Measurements from ENCODE around the gene MDM4. TPM values are rescaled to one million over a fixed set of nuclear protein-coding genes. Genes with fewer than 3 reads are reported as not detected.
"Not testable (repeated sequence)": the region's sequence is repeated elsewhere in the genome, so short reads cannot be mapped to it uniquely, and the experiment has no call there.

The MDM4 gene
- total and polyA plus RNA-seq, 7 experiments from 2014 or later, result 19.1 to 278 (median 232) TPM

GRCh38 chr1:204550926-204551325 is 34.7 kb downstream of the MDM4 start:
- no peaks in the 10 kb centered on the region for H3K9me3 Mint-ChIP-seq
- peaks cover 17 to 58% (median 29%) of the 10 kb centered on the region in 3 experiments for H3K36me3 ChIP-seq (ENCODE audit: control insufficient read depth in 2 of 3, insufficient read depth in 3 of 3, low read length in 3 of 3)

GRCh38 chr1:204556458-204557052 is 40.3 kb downstream of the MDM4 start:
- DNase-seq, result peak in 6 of 9 donors; percentile 43 to 69 (median 60)
- Mint-ChIP-seq H3K9me3 (no peaks in the 10 kb centered on the region), H3K36me3 (peaks cover 0 to 36% (median 23%) of the 10 kb centered on the region in 5 donors), H3K27ac (peak overlapping the region; percentile 73 to 96 (median 84)), H3K4me3 (peak overlapping the region; percentile 32 to 76 (median 58)), H3K4me1 (peaks cover 24 to 75% (median 55%) of the 10 kb centered on the region in 7 donors), H3K27me3 (no peaks in the 10 kb centered on the region)
- ChIA-PET CTCF (interaction anchor here (0.5 to 1.3 kb wide), 8 partner anchors 9 to 250 kb away, joined by 3 to 7 read pairs (median 4); no protein-coding TSS in a partner anchor), POLR2A (interaction anchor here (0.7 to 4.8 kb wide), 8 partner anchors 10 to 205 kb away, joined by 3 to 28 read pairs (median 5); partner anchors contain the start of gene MDM4)
- H3K36me3 ChIP-seq (ENCODE audit: control insufficient read depth in 2 of 3, insufficient read depth in 3 of 3, low read length in 3 of 3), result peaks cover 4 to 12% (median 10%) of the 10 kb centered on the region in 3 experiments
- H3K4me1 ChIP-seq (ENCODE audit: control insufficient read depth in 2 of 2, insufficient read depth in 2 of 2, low read length in 2 of 2), result peaks cover 0 to 22% of the 10 kb centered on the region in 2 donors
- no peaks in the 10 kb centered on the region for H3K9me3 ChIP-seq (ENCODE audit: control insufficient read depth in 2 of 3, low read length in 3 of 3)
- H3K4me3 ChIP-seq (ENCODE audit: low read length), result no peak overlapping the region
- peak overlapping the region; percentile 49 for H3K27ac ChIP-seq (ENCODE audit: low read depth, low read length)
- peak; percentile 75 for ATAC-seq
- intact Hi-C loops (cut with micrococcal nuclease), result loop anchor here in 1 of 2 donors (1.0 kb wide), 3 partner anchors 10 to 35 kb away; no protein-coding TSS in a partner anchor
- H3K27me3 ChIP-seq (ENCODE audit: control insufficient read depth in 2 of 2, insufficient read depth in 2 of 2, low read length in 2 of 2), result no peaks in the 10 kb centered on the region

More at GRCh38 chr1:204550926-204551325, 34.7 kb downstream of the MDM4 start:
- H3K4me1 Mint-ChIP-seq, result peaks cover 3 to 56% (median 37%) of the 10 kb centered on the region in 7 donors
- Histone ChIP-seq H3K27me3 (ENCODE audit: control insufficient read depth in 2 of 2, insufficient read depth in 2 of 2, low read length in 2 of 2) (no peaks in the 10 kb centered on the region), H3K9me3 (ENCODE audit: control insufficient read depth in 2 of 3, low read length in 3 of 3) (no peaks in the 10 kb centered on the region), H3K4me1 (ENCODE audit: control insufficient read depth in 2 of 2, insufficient read depth in 2 of 2, low read length in 2 of 2) (peaks cover 8 to 10% of the 10 kb centered on the region in 2 donors), H3K4me3 (ENCODE audit: low read length) (no peak overlapping the region), H3K27ac (ENCODE audit: low read depth, low read length) (no peak overlapping the region)
- POLR2A ChIA-PET, result interaction anchor here (0.6 to 0.8 kb wide), 2 partner anchors 34 to 1231 kb away, joined by 3 to 4 read pairs; no protein-coding TSS in a partner anchor
- no peak for ATAC-seq
- peaks cover 14 to 64% (median 41%) of the 10 kb centered on the region in 5 donors for H3K36me3 Mint-ChIP-seq
- H3K27ac Mint-ChIP-seq, result peak overlapping the region in 4 of 9 donors; percentile 18 to 73 (median 52)
- no peaks in the 10 kb centered on the region for H3K27me3 Mint-ChIP-seq
- intact Hi-C loops (cut with micrococcal nuclease), result no loop called here
- CTCF ChIA-PET, result interaction anchor here (1.3 kb wide), 2 partner anchors 15 to 213 kb away, joined by 3 to 6 read pairs; no protein-coding TSS in a partner anchor
- H3K4me3 Mint-ChIP-seq, result no peak overlapping the region
- no peak for DNase-seq

- no peaks in the 10 kb centered on the region for H3K9me3 ChIP-seq (ENCODE audit: control insufficient read depth in 2 of 3, low read length in 3 of 3)
- H3K27ac Mint-ChIP-seq, result peak overlapping the region in 2 of 9 donors; percentile 10 to 77
- peaks cover 0 to 16% (median 10%) of the 10 kb centered on the region in 3 experiments for H3K36me3 ChIP-seq (ENCODE audit: control insufficient read depth in 2 of 3, insufficient read depth in 3 of 3, low read length in 3 of 3)
- H3K4me1 Mint-ChIP-seq, result peaks cover 29 to 86% (median 61%) of the 10 kb centered on the region in 7 donors
- DNase-seq (no peak), ATAC-seq (no peak)
- ChIA-PET POLR2A (interaction anchor here (3.6 to 4.8 kb wide), 2 partner anchors 12 to 41 kb away, joined by 28 read pairs; partner anchors contain the start of gene MDM4), CTCF (interaction anchor here (0.6 to 1.2 kb wide), 3 partner anchors 29 to 205 kb away, joined by 3 to 6 read pairs (median 5); partner anchors contain the start of gene MDM4)
- H3K27me3 ChIP-seq (ENCODE audit: control insufficient read depth in 2 of 2, insufficient read depth in 2 of 2, low read length in 2 of 2), result no peaks in the 10 kb centered on the region
- peaks cover 0 to 31% (median 23%) of the 10 kb centered on the region in 5 donors for H3K36me3 Mint-ChIP-seq
- no peak overlapping the region for H3K4me3 ChIP-seq (ENCODE audit: low read length)
- intact Hi-C loops (cut with micrococcal nuclease), result no loop called here
- H3K4me3 Mint-ChIP-seq, result no peak overlapping the region
- H3K4me1 ChIP-seq (ENCODE audit: control insufficient read depth in 2 of 2, insufficient read depth in 2 of 2, low read length in 2 of 2), result peaks cover 0 to 33% of the 10 kb centered on the region in 2 donors
- H3K9me3 Mint-ChIP-seq, result no peaks in the 10 kb centered on the region
- no peaks in the 10 kb centered on the region for H3K27me3 Mint-ChIP-seq
- H3K27ac ChIP-seq (ENCODE audit: low read depth, low read length), result no peak overlapping the region
Observed at GRCh38 chr1:204558467-204558866, 42.3 kb downstream of the MDM4 start.

- Mint-ChIP-seq H3K4me1 (peaks cover 28 to 86% (median 64%) of the 10 kb centered on the region in 7 donors), H3K36me3 (peaks cover 0 to 24% (median 20%) of the 10 kb centered on the region in 5 donors), H3K27ac (peak overlapping the region in 5 of 9 donors; percentile 34 to 85 (median 68))
- H3K4me3 ChIP-seq (ENCODE audit: low read length); H3K27me3 ChIP-seq (ENCODE audit: control insufficient read depth in 2 of 2, insufficient read depth in 2 of 2, low read length in 2 of 2); intact Hi-C loops (cut with micrococcal nuclease); H3K27me3 Mint-ChIP-seq; H3K9me3 ChIP-seq (ENCODE audit: control insufficient read depth in 2 of 3, low read length in 3 of 3); H3K4me3 Mint-ChIP-seq; H3K9me3 Mint-ChIP-seq; ATAC-seq; DNase-seq; H3K27ac ChIP-seq (ENCODE audit: low read depth, low read length): not testable (repeated sequence)
- POLR2A ChIA-PET, result interaction anchor here (0.6 to 4.8 kb wide), 4 partner anchors 14 to 66 kb away, joined by 3 to 28 read pairs (median 3); no protein-coding TSS in a partner anchor
- peaks cover 0 to 16% (median 10%) of the 10 kb centered on the region in 3 experiments for H3K36me3 ChIP-seq (ENCODE audit: control insufficient read depth in 2 of 3, insufficient read depth in 3 of 3, low read length in 3 of 3)
- CTCF ChIA-PET, result interaction anchor here (1.0 kb wide), 1 partner anchor 44 kb away, joined by 4 read pairs; the partner anchor contains the start of gene MDM4
- H3K4me1 ChIP-seq (ENCODE audit: control insufficient read depth in 2 of 2, insufficient read depth in 2 of 2, low read length in 2 of 2), result peaks cover 5 to 46% of the 10 kb centered on the region in 2 donors
Observed at GRCh38 chr1:204560002-204560401, 43.8 kb downstream of the MDM4 start.

- Histone ChIP-seq H3K4me1 (ENCODE audit: control insufficient read depth in 2 of 2, insufficient read depth in 2 of 2, low read length in 2 of 2) (peaks cover 12 to 52% of the 10 kb centered on the region in 2 donors), H3K9me3 (ENCODE audit: control insufficient read depth in 2 of 3, low read length in 3 of 3) (no peaks in the 10 kb centered on the region)
- POLR2A ChIA-PET, result interaction anchor here (0.6 to 4.8 kb wide), 4 partner anchors 15 to 67 kb away, joined by 3 to 28 read pairs (median 3); no protein-coding TSS in a partner anchor
Observed at GRCh38 chr1:204560590-204561150, 44.5 kb downstream of the MDM4 start.

More at GRCh38 chr1:204560590-204561150, 44.5 kb downstream of the MDM4 start:
- peaks cover 30 to 87% (median 71%) of the 10 kb centered on the region in 7 donors for H3K4me1 Mint-ChIP-seq
- intact Hi-C loops (cut with micrococcal nuclease), result no loop called here
- no peaks in the 10 kb centered on the region for H3K27me3 Mint-ChIP-seq
- Histone ChIP-seq H3K36me3 (ENCODE audit: control insufficient read depth in 2 of 3, insufficient read depth in 3 of 3, low read length in 3 of 3) (peaks cover 0 to 16% (median 10%) of the 10 kb centered on the region in 3 experiments), H3K27ac (ENCODE audit: low read depth, low read length) (no peak overlapping the region), H3K27me3 (ENCODE audit: control insufficient read depth in 2 of 2, insufficient read depth in 2 of 2, low read length in 2 of 2) (no peaks in the 10 kb centered on the region), H3K4me3 (ENCODE audit: low read length) (no peak overlapping the region)
- H3K27ac Mint-ChIP-seq, result peak overlapping the region in 7 of 9 donors; percentile 30 to 82 (median 62)
- H3K36me3 Mint-ChIP-seq, result peaks cover 0 to 25% (median 20%) of the 10 kb centered on the region in 5 donors
- DNase-seq (no peak), ATAC-seq (no peak)
- no peaks in the 10 kb centered on the region for H3K9me3 Mint-ChIP-seq
- CTCF ChIA-PET, result interaction anchor here (1.0 kb wide), 1 partner anchor 45 kb away, joined by 4 read pairs; the partner anchor contains the start of gene MDM4
- peak overlapping the region in 1 of 10 donors; percentile 6 for H3K4me3 Mint-ChIP-seq

Measured in naive thymus-derived CD4-positive, alpha-beta T cell (primary cell).